Breast epithelium (tissue), 4 donors: ENCODE data around the gene DYNLRB1. TPM values are rescaled to one million over a fixed set of nuclear protein-coding genes. Genes with fewer than 3 reads are reported as not detected.
A peak's percentile ranks its signal among the peaks of the same experiment; 100 is the strongest.

Experiments used
- DNase-seq, 2 donors: peaks; one replicate each; pipeline ENCODE4 v3.0.0-alpha.2; 2019; ENCODE audit warnings: low spot score in 2 of 2
- H3K27ac ChIP-seq, 2 donors: fragments of 200-600 bp; sonication (generic) in 1 of 2; one replicate each; pipeline ENCODE4 v1.5.1; 2016 to 2019; ENCODE audit warnings: mild to moderate bottlenecking in 1 of 2
- H3K27me3 ChIP-seq, 2 donors: fragments of 200-600 bp; sonication (generic) in 1 of 2; one replicate each; pipeline versions ENCODE4 v1.5.1 to v1.6.0; 2017 to 2019; ENCODE audit warnings: control low read depth in 1 of 2, mild to moderate bottlenecking in 1 of 2
- H3K36me3 ChIP-seq: fragments of 200-600 bp; one replicate; pipeline ENCODE4 v1.5.1; 2019
- H3K4me1 ChIP-seq, 2 donors: fragments of 200-600 bp; sonication (generic); one replicate each; pipeline ENCODE4 v1.5.1; 2016 to 2019; ENCODE audit warnings: control low read depth in 1 of 2
- H3K4me3 ChIP-seq, 3 donors: fragments of 200-600 bp; sonication (generic); 1 replicate in 2 of 3; 2 replicates in 1 of 3; pipeline ENCODE4 v1.5.1; 2016 to 2019; ENCODE audit warnings: mild to moderate bottlenecking in 3 of 3, moderate library complexity in 2 of 3
- H3K9me3 ChIP-seq, 2 donors: fragments of 200-600 bp; sonication (generic) in 1 of 2; one replicate each; pipeline ENCODE4 v1.5.1; 2016 to 2019; ENCODE audit warnings: control low read depth in 1 of 2
- POLR2A ChIP-seq: fragments of 450-650 bp; IDR thresholded peaks from one replicate; pipeline ENCODE4 v1.6.1; 2016; ENCODE audit warnings: antibody characterized with exemption, mild to moderate bottlenecking, moderate library complexity
- POLR2AphosphoS5 ChIP-seq, 3 donors: sonication (generic); formaldehyde crosslinking; IDR thresholded peaks; one replicate each; pipeline ENCODE4 v1.6.1; 2017; ENCODE audit warnings: antibody characterized with exemption in 3 of 3
- intact Hi-C: fragments of 100-400 bp; cut with DNase I; formaldehyde crosslinking; loops from one replicate; pipeline ENCODE4 v1.15.1; 2023; ENCODE audit warnings: low total_unique reads
- total RNA-seq, 3 donors: library from RNA; depleted of rRNA; stranded (reverse); fragments of >200 nt; gene quantifications; one replicate each; pipeline ENCODE4 v1.1.0, GENCODE V29; 2016
- TF ChIP-seq, protein P1 (sequence below), 3 donors: fragments of 450-650 bp; IDR thresholded peaks; one replicate each; pipeline ENCODE4 v1.5.1; 2016 to 2017; ENCODE audit warnings: antibody characterized with exemption in 3 of 3, mild to moderate bottlenecking in 3 of 3, moderate library complexity in 3 of 3

The DYNLRB1 gene
- total RNA-seq, 3 donors from 2014 or later = 77.7 to 100.0 (median 98.1) TPM

GRCh38 chr20:34579979-34580940, 64.0 kb downstream of the DYNLRB1 start:
- DNase-seq = no peak
- Histone ChIP-seq H3K36me3 (no peaks in the 10 kb centered on the region), H3K4me1 (no peaks in the 10 kb centered on the region), H3K27me3 (no peaks in the 10 kb centered on the region), H3K27ac (peak overlapping the region in 1 of 2 donors; percentile 35), H3K4me3 (no peak overlapping the region), H3K9me3 (no peaks in the 10 kb centered on the region)
- intact Hi-C loops = no loop called here
- TF ChIP-seq, protein P1, sequence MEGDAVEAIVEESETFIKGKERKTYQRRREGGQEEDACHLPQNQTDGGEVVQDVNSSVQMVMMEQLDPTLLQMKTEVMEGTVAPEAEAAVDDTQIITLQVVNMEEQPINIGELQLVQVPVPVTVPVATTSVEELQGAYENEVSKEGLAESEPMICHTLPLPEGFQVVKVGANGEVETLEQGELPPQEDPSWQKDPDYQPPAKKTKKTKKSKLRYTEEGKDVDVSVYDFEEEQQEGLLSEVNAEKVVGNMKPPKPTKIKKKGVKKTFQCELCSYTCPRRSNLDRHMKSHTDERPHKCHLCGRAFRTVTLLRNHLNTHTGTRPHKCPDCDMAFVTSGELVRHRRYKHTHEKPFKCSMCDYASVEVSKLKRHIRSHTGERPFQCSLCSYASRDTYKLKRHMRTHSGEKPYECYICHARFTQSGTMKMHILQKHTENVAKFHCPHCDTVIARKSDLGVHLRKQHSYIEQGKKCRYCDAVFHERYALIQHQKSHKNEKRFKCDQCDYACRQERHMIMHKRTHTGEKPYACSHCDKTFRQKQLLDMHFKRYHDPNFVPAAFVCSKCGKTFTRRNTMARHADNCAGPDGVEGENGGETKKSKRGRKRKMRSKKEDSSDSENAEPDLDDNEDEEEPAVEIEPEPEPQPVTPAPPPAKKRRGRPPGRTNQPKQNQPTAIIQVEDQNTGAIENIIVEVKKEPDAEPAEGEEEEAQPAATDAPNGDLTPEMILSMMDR (IDR thresholded peaks at IDR 0.05) = no peak
- TF ChIP-seq POLR2A = no peak
- TF ChIP-seq POLR2AphosphoS5 (IDR thresholded peaks at IDR 0.05) = no peak

DNA sequence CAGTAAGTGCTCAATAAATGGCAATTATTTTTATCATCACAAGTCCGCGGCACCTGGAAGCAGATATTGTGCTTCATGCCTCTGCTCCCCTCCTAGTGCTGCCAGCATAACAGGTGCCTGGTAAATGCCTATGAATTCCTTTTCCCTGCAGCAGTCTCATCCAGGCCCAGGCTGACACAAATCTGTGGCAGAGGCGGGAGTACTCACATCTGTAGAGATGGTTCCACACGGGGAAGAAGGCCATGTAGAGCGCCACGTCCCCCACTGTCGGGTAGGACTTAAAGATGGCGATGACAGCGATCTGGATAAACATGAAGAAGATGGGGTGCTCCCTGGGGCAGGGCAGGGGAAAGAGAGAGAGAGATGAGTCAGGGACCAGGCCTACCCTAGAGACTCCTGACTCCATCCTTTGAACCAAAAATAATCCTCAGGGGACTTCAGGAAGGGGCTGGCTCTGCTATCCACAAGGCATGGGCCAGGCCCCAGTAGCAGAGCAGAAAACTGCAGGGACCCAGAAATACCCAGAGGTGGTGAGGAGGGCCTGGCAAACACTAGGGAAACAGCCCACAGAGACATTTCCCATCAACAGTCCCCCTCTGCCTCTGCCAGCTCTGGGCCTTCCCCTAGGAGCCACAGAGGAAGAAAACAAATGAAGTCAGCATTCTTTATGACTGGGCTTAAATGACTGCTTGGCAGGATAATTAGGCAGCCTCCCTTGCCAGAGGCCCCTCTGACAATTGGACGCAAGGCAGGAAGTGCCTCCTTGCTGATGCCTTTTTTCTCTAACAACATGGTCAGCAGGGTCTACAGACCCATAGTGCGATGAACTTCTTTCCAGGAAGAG, 65.3 kb downstream of the DYNLRB1 start:
- no peaks in the 10 kb centered on the region for H3K4me1 ChIP-seq
- H3K4me3 ChIP-seq = no peak overlapping the region
- DNase-seq = no peak
- no peak for TF ChIP-seq POLR2A
- TF ChIP-seq, protein P1 (IDR thresholded peaks at IDR 0.05) = no peak
- TF ChIP-seq POLR2AphosphoS5 (IDR thresholded peaks at IDR 0.05) = no peak
- no peaks in the 10 kb centered on the region for H3K36me3 ChIP-seq
- H3K9me3 ChIP-seq = no peaks in the 10 kb centered on the region
- peak overlapping the region; percentile 4 to 10 for H3K27ac ChIP-seq
- no peaks in the 10 kb centered on the region for H3K27me3 ChIP-seq
- intact Hi-C loops = no loop called here

- DNase-seq = no peak
- Histone ChIP-seq H3K4me1 (no peaks in the 10 kb centered on the region), H3K4me3 (no peak overlapping the region), H3K9me3 (no peaks in the 10 kb centered on the region), H3K36me3 (no peaks in the 10 kb centered on the region), H3K27me3 (no peaks in the 10 kb centered on the region), H3K27ac (no peak overlapping the region)
- intact Hi-C loops = no loop called here
- no peak for TF ChIP-seq POLR2A
- TF ChIP-seq POLR2AphosphoS5 (IDR thresholded peaks at IDR 0.05) = no peak
- TF ChIP-seq, protein P1 (IDR thresholded peaks at IDR 0.05) = no peak
Observed at GRCh38 chr20:34582221-34582620, 66.0 kb downstream of the DYNLRB1 start.

DNA sequence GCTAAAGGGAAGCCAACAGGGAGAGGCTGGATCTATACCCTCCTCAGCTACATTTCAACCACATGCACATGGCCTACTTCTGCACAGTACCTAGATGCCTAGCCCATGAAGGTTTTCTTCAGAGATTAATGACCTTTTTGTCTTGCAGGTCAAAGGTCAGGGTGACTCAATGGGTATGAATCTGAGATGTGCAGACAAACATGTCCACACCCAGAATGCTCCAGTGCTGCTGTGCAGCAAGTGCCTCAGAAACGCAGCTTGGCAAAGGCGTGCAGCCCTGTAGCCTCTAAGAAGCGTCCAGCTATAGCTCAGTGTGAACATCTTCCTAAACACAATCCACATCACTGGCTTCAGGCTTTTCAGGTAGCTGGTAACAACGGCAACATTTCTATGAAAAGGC, 66.7 kb downstream of the DYNLRB1 start:
- Histone ChIP-seq H3K36me3 (no peaks in the 10 kb centered on the region), H3K4me3 (no peak overlapping the region), H3K4me1 (no peaks in the 10 kb centered on the region), H3K9me3 (no peaks in the 10 kb centered on the region), H3K27me3 (no peaks in the 10 kb centered on the region), H3K27ac (no peak overlapping the region)
- intact Hi-C loops = no loop called here
- no peak for DNase-seq
- no peak for TF ChIP-seq POLR2AphosphoS5 (IDR thresholded peaks at IDR 0.05)
- TF ChIP-seq, protein P1 (IDR thresholded peaks at IDR 0.05) = no peak
